Mucosa of descending colon (tissue), 3 donors: ENCODE data around the gene CCDC88B. TPM values are rescaled to one million over a fixed set of nuclear protein-coding genes. Genes with fewer than 3 reads are reported as not detected.

Experiments
- ATAC-seq: fragments of 200-7000 bp; cut with Tn5 transposase; one replicate; pipeline ENCODE4 v1.9.1; 2020; ENCODE audit warnings: mild to moderate bottlenecking, moderate library complexity
- DNase-seq, 3 donors: peaks; one replicate each; pipeline ENCODE4 v3.0.0-alpha.2; 2020
- H3K36me3 ChIP-seq: fragments of 200-600 bp; one replicate; pipeline ENCODE4 v1.8.0; 2021; ENCODE audit warnings: low read depth, mild to moderate bottlenecking
- H3K4me1 ChIP-seq: fragments of 200-600 bp; one replicate; pipeline ENCODE4 v1.8.0; 2021; ENCODE audit warnings: low read depth, mild to moderate bottlenecking
- H3K4me3 ChIP-seq: fragments of 200-600 bp; one replicate; pipeline ENCODE4 v1.8.0; 2021; ENCODE audit warnings: mild to moderate bottlenecking
- H3K9me3 ChIP-seq: fragments of 200-600 bp; one replicate; pipeline ENCODE4 v1.8.0; 2021; ENCODE audit warnings: mild to moderate bottlenecking
- CTCF ChIP-seq: fragments of 200-600 bp; IDR thresholded peaks from one replicate; pipeline ENCODE4 v1.8.0; 2022; ENCODE audit warnings: antibody characterized with exemption, mild to moderate bottlenecking
- intact Hi-C, 2 donors: fragments of 100-400 bp; cut with DNase I in 1 of 2; cut with micrococcal nuclease in 1 of 2; formaldehyde crosslinking; loops; one replicate each; pipeline versions ENCODE4 v1.11.0 to v1.11.1; 2022; cut with DNase I, micrococcal nuclease
- total RNA-seq, 3 donors: library from RNA; stranded (reverse); fragmentation: NEBNext Ultra II Directional in 2 of 3; extraction: Animal tissue kit (Norgen Biotek cat#: 25700) in 2 of 3; gene quantifications; one replicate each; pipeline versions ENCODE4 v1.2.1 to v1.2.4, GENCODE V29; 2021 to 2023
- donor health status: DM: no; HTN: no; CAD: no; lungs with moderate emphysema.
- donor health status: DM: no; HTN: no; CAD: no.
- donor health status: DM: no; HTN: yes; CAD: no.

Gene CCDC88B
- total RNA-seq, 3 donors from 2014 or later = 13.4 to 32.5 (median 28.8) TPM

GRCh38 chr11:64304032-64304315, 36.0 kb upstream of the CCDC88B start:
- intact Hi-C loops = loop anchor here (5.0 to 10.0 kb wide), 2 partner anchors 97 to 99 kb away; partner anchors contain the start of gene FERMT3 (in 2 of the 2)
- Histone ChIP-seq H3K36me3 (no peaks in the 10 kb centered on the region), H3K4me1 (peaks cover 46% of the 10 kb centered on the region), H3K4me3 (no peak overlapping the region), H3K9me3 (no peaks in the 10 kb centered on the region)
- TF ChIP-seq CTCF = no peak
- ATAC-seq = no peak
- peak in 2 of 3 donors; percentile 47 to 58 for DNase-seq

GRCh38 chr11:64304316-64305072, 35.5 kb upstream of the CCDC88B start:
- H3K36me3 ChIP-seq = no peaks in the 10 kb centered on the region
- peak overlapping the region; percentile 78 for H3K4me3 ChIP-seq
- DNase-seq (peak; percentile 96 to 100 (median 97)), ATAC-seq (peak; percentile 55)
- H3K4me1 ChIP-seq = peaks cover 41% of the 10 kb centered on the region
- H3K9me3 ChIP-seq = no peaks in the 10 kb centered on the region
- TF ChIP-seq CTCF = peak; percentile 80
- intact Hi-C loops = loop anchor here (5.0 to 10.0 kb wide), 2 partner anchors 97 to 100 kb away; partner anchors contain the start of gene FERMT3 (in 2 of the 2)

- H3K4me1 ChIP-seq = peaks cover 34% of the 10 kb centered on the region
- DNase-seq = peak; percentile 100
- peak; percentile 18 for TF ChIP-seq CTCF
- peak; percentile 84 for ATAC-seq
- H3K9me3 ChIP-seq = no peaks in the 10 kb centered on the region
- intact Hi-C loops = loop anchor here in 1 of 2 donors (10.0 kb wide), 1 partner anchor 100 kb away; the partner anchor contains the start of gene FERMT3
- H3K4me3 ChIP-seq = peak within 1 kb of the TSS; percentile 78
- H3K36me3 ChIP-seq = no peaks in the 10 kb centered on the region
Observed at GRCh38 chr11:64305075-64305690, 34.8 kb upstream of the CCDC88B start, which contains the start of gene ESRRA. Gene ESRRA (plus strand): TSS chr11:64305524. CDS start chr11:64307180, 1,656 bp downstream.

- TF ChIP-seq CTCF = peak; percentile 22
- peak overlapping the region; percentile 78 for H3K4me3 ChIP-seq
- DNase-seq = peak; percentile 89 to 94 (median 90)
- no peaks in the 10 kb centered on the region for H3K9me3 ChIP-seq
- no peaks in the 10 kb centered on the region for H3K36me3 ChIP-seq
- ATAC-seq = peak; percentile 51
- H3K4me1 ChIP-seq = peaks cover 27% of the 10 kb centered on the region
- intact Hi-C loops = loop anchor here in 1 of 2 donors (10.0 kb wide), 1 partner anchor 101 kb away; the partner anchor contains the start of gene FERMT3
Observed at GRCh38 chr11:64305691-64306562, 34.1 kb upstream of the CCDC88B start.

GRCh38 chr11:64306563-64306875, 33.5 kb upstream of the CCDC88B start:
- DNase-seq (no peak), ATAC-seq (no peak)
- Histone ChIP-seq H3K4me3 (peak overlapping the region; percentile 78), H3K36me3 (no peaks in the 10 kb centered on the region), H3K4me1 (peaks cover 24% of the 10 kb centered on the region), H3K9me3 (no peaks in the 10 kb centered on the region)
- intact Hi-C loops = loop anchor here in 1 of 2 donors (10.0 kb wide), 1 partner anchor 102 kb away; the partner anchor contains the start of gene FERMT3
- no peak for TF ChIP-seq CTCF
